Keratinocyte (primary cell): ENCODE data around the gene IPPK. TPM values are rescaled to one million over a fixed set of nuclear protein-coding genes. Genes with fewer than 3 reads are reported as not detected.

ENCODE experiments used
- DNase-seq: peaks from one replicate; pipeline ENCODE4 v3.0.0-alpha.2; 2011; ENCODE audit warnings: low read depth, missing footprints, low spot score
- FAIRE-seq: peaks from 2 replicates; lab custom pipeline; 2011; peaks lifted over from hg19 to GRCh38; lab: Jason Lieb, UNC
- H2AFZ ChIP-seq: 2 replicates; pipeline ENCODE4 v1.6.0; 2012; ENCODE audit warnings: low read length, control low read depth, inconsistent platforms; ENCODE audit not compliant: control insufficient read depth
- H3K27ac ChIP-seq: 2 replicates; pipeline ENCODE4 v1.5.1; 2011; ENCODE audit warnings: low read length; ENCODE audit not compliant: control insufficient read depth, insufficient read depth
- H3K27me3 ChIP-seq: 3 replicates; pipeline ENCODE4 v1.6.0; 2011; ENCODE audit warnings: low read length; ENCODE audit not compliant: control insufficient read depth, insufficient read depth; ENCODE audit errors: extremely low read depth
- H3K36me3 ChIP-seq, 2 experiments: 2 replicates in 1 of 2; 3 replicates in 1 of 2; pipeline ENCODE4 v1.5.1; 2011; ENCODE audit warnings: low read length in 2 of 2, mild to moderate bottlenecking in 1 of 2; ENCODE audit not compliant: control insufficient read depth in 2 of 2, insufficient read depth in 2 of 2; ENCODE audit errors: extremely low read depth in 1 of 2
- H3K4me1 ChIP-seq: 3 replicates; pipeline ENCODE4 v1.5.1; 2011; ENCODE audit warnings: low read length; ENCODE audit not compliant: control insufficient read depth, insufficient read depth; ENCODE audit errors: extremely low read depth
- H3K4me2 ChIP-seq: 3 replicates; pipeline ENCODE4 v1.6.0; 2011; ENCODE audit warnings: low read depth, low read length; ENCODE audit not compliant: control insufficient read depth, insufficient read depth; ENCODE audit errors: extremely low read depth
- H3K4me3 ChIP-seq, 3 experiments: fragments of 200-600 bp in 1 of 3; sonication (generic) in 1 of 3; 2 replicates in 2 of 3; 3 replicates in 1 of 3; pipeline ENCODE4 v1.5.1; 2011 to 2016; ENCODE audit warnings: low read length in 3 of 3, mild to moderate bottlenecking in 3 of 3, control low read depth in 2 of 3, inconsistent platforms in 1 of 3, low read depth in 1 of 3, mixed read lengths in 1 of 3, mixed run types in 1 of 3, moderate library complexity in 1 of 3; ENCODE audit not compliant: control insufficient read depth in 2 of 3, insufficient read depth in 2 of 3; ENCODE audit errors: extremely low read depth in 1 of 3
- H3K79me2 ChIP-seq: 2 replicates; pipeline ENCODE4 v1.6.0; 2012; ENCODE audit warnings: low read length; ENCODE audit not compliant: control insufficient read depth, insufficient read depth
- H3K9ac ChIP-seq: 3 replicates; pipeline ENCODE4 v1.6.0; 2011; ENCODE audit warnings: low read length; ENCODE audit not compliant: control insufficient read depth, insufficient read depth; ENCODE audit errors: extremely low read depth
- H3K9me1 ChIP-seq: 3 replicates; pipeline ENCODE4 v1.6.0; 2011; ENCODE audit warnings: low read length; ENCODE audit not compliant: control insufficient read depth, insufficient read depth; ENCODE audit errors: extremely low read depth
- H3K9me3 ChIP-seq: 2 replicates; pipeline ENCODE4 v1.5.1; 2012; ENCODE audit warnings: low read depth, low read length; ENCODE audit not compliant: control insufficient read depth
- H4K20me1 ChIP-seq: 3 replicates; pipeline ENCODE4 v1.6.0; 2011; ENCODE audit warnings: low read length; ENCODE audit not compliant: control insufficient read depth, insufficient read depth; ENCODE audit errors: extremely low read depth
- CTCF ChIP-seq, 3 experiments: IDR thresholded peaks in 1 of 3; conservative IDR thresholded peaks in 1 of 3; optimal IDR thresholded peaks in 1 of 3; 2 replicates in 2 of 3; 3 replicates in 1 of 3; pipeline versions ENCODE3 to v1.5.1; 2011; ENCODE audit warnings: low read length in 3 of 3, mild to moderate bottlenecking in 3 of 3, moderate library complexity in 2 of 3, control low read depth in 1 of 3, inconsistent platforms in 1 of 3; ENCODE audit not compliant: insufficient read depth in 2 of 3; ENCODE audit errors: extremely low read depth in 1 of 3
- EZH2 ChIP-seq: IDR thresholded peaks from one replicate; pipeline ENCODE4 v1.6.1; 2012; ENCODE audit warnings: inconsistent platforms, mild to moderate bottlenecking, low read length, moderate library complexity
- dilution Hi-C: fragments of 300-500 bp; cut with MboI; formaldehyde crosslinking; loops from one replicate; pipeline ENCODE4 v1.7.0; 2020; ENCODE audit warnings: low sequenced_read_pairs; ENCODE audit not compliant: extremely low pct_ligation_motif_present
- polyA plus RNA-seq, 5 experiments: library from polyadenylated mRNA; depleted of rRNA in 3 of 5; stranded (reverse) in 3 of 5; stranded (forward) in 1 of 5; unstranded in 1 of 5; fragments of >200 nt; gene quantifications; 1 replicate in 1 of 5; 2 replicates in 3 of 5; 3 replicates in 1 of 5; pipeline versions ENCODE4 v1.2.1 to v1.2.3, GENCODE V29; 2011 to 2012; ENCODE audit warnings: missing spikeins in 2 of 5, low read depth in 1 of 5, low replicate concordance in 1 of 5

Gene IPPK
- polyA plus RNA-seq, 1 donor (not counting 4 experiments of a cell fraction or from before 2014, with no cell fraction given): 32.4 TPM

GRCh38 chr9:92612816-92613215 is 57.1 kb downstream of the IPPK start:
- Histone ChIP-seq H3K27ac (no peak overlapping the region), H4K20me1 (no peaks in the 10 kb centered on the region), H3K4me2 (no peak overlapping the region), H3K9me3 (no peaks in the 10 kb centered on the region), H3K36me3 (peaks cover 14 to 28% of the 10 kb centered on the region in 2 experiments), H3K4me1 (peaks cover 15% of the 10 kb centered on the region), H3K79me2 (no peaks in the 10 kb centered on the region), H3K9me1 (no peaks in the 10 kb centered on the region), H3K4me3 (no peak overlapping the region), H3K27me3 (no peaks in the 10 kb centered on the region), H2AFZ (no peak overlapping the region), H3K9ac (no peak overlapping the region)
- FAIRE-seq (no peak), DNase-seq (no peak)
- dilution Hi-C loops: no loop called here
- no peak for TF ChIP-seq EZH2
- TF ChIP-seq CTCF (optimal IDR thresholded peaks at IDR 0.05 in 1 of 3, IDR thresholded peaks at IDR 0.05 in 1 of 3, conservative IDR thresholded peaks at IDR 0.05 in 1 of 3; ENCODE audit: extremely low read depth in 1 of 3, insufficient read depth in 2 of 3, low read length in 3 of 3): no peak

- Histone ChIP-seq H3K9me1 (no peaks in the 10 kb centered on the region), H4K20me1 (no peaks in the 10 kb centered on the region), H3K9me3 (no peaks in the 10 kb centered on the region), H3K9ac (no peak overlapping the region), H3K79me2 (no peaks in the 10 kb centered on the region), H3K27me3 (no peaks in the 10 kb centered on the region), H3K4me1 (peaks cover 15% of the 10 kb centered on the region), H3K27ac (no peak overlapping the region), H3K36me3 (peaks cover 13 to 24% of the 10 kb centered on the region in 2 experiments), H3K4me3 (no peak overlapping the region), H3K4me2 (no peak overlapping the region), H2AFZ (no peak overlapping the region)
- dilution Hi-C loops: no loop called here
- FAIRE-seq (no peak), DNase-seq (no peak)
- TF ChIP-seq CTCF (optimal IDR thresholded peaks at IDR 0.05 in 1 of 3, IDR thresholded peaks at IDR 0.05 in 1 of 3, conservative IDR thresholded peaks at IDR 0.05 in 1 of 3; ENCODE audit: extremely low read depth in 1 of 3, insufficient read depth in 2 of 3, low read length in 3 of 3): no peak
- no peak for TF ChIP-seq EZH2
These were observed 57.6 kb downstream of the IPPK start for GRCh38 chr9:92612292-92612691.
